Head of caudate nucleus (tissue), 42 donors: Measurements from ENCODE around the gene WDR37.
A peak's percentile ranks its signal among the peaks of the same experiment; 100 is the strongest.
"Not testable (repeated sequence)": the region's sequence is repeated elsewhere in the genome, so short reads cannot be mapped to it uniquely, and the experiment has no call there.

Source experiments
- DNase-seq, 42 donors: peaks; one replicate each; pipeline versions ENCODE4 v3.0.0 to v3.0.0-alpha.2; 2020 to 2021; ENCODE audit warnings: mixed read lengths in 7 of 42
- intact Hi-C: fragments of 100-400 bp; cut with DNase I; formaldehyde crosslinking; loops from one replicate; pipeline ENCODE4 v1.15.0; 2022

Gene WDR37

GRCh38 chr10:1038769-1039168 lies 17.4 kb upstream of the WDR37 start:
- DNase-seq, intact Hi-C loops: not testable (repeated sequence)

- no peak for DNase-seq
- intact Hi-C loops = no loop called here
Observed at GRCh38 chr10:1040133-1040532, 16.1 kb upstream of the WDR37 start.

GRCh38 chr10:1041514-1041913 lies 14.7 kb upstream of the WDR37 start:
- no peak for DNase-seq
- intact Hi-C loops = no loop called here

- intact Hi-C loops = no loop called here
- peak in 7 of 42 donors; percentile 17 to 59 (median 34) for DNase-seq
Observed at GRCh38 chr10:1043532-1043995, 12.6 kb upstream of the WDR37 start.

GRCh38 chr10:1044146-1044545 lies 12.0 kb upstream of the WDR37 start:
- intact Hi-C loops = no loop called here

GRCh38 chr10:1044964-1045363 lies 11.2 kb upstream of the WDR37 start:
- no peak for DNase-seq
- intact Hi-C loops = loop anchor here (5.0 kb wide), 1 partner anchor 113 kb away; the partner anchor contains the start of gene LARP4B

More at GRCh38 chr10:1044146-1044545, 12.0 kb upstream of the WDR37 start:
- no peak for DNase-seq

- intact Hi-C loops = loop anchor here (5.0 kb wide), 1 partner anchor 113 kb away; the partner anchor contains the start of gene LARP4B
- DNase-seq = no peak
Observed at GRCh38 chr10:1045415-1045814, 10.8 kb upstream of the WDR37 start.

- intact Hi-C loops = loop anchor here (5.0 kb wide), 1 partner anchor 116 kb away; the partner anchor contains the start of gene LARP4B
- peak in 12 of 42 donors; percentile 11 to 53 (median 26) for DNase-seq
Observed at GRCh38 chr10:1047937-1048336, 8.2 kb upstream of the WDR37 start.

GRCh38 chr10:1048349-1048731 lies 7.8 kb upstream of the WDR37 start:
- intact Hi-C loops = loop anchor here (5.0 kb wide), 1 partner anchor 116 kb away; the partner anchor contains the start of gene LARP4B
- peak in 28 of 42 donors; percentile 15 to 67 (median 48) for DNase-seq

GRCh38 chr10:1048732-1049424 lies 7.3 kb upstream of the WDR37 start, which contains the start of gene IDI1:
Gene IDI1, minus strand, starts transcription at chr10:1049119. Its CDS starts 116 bp downstream, at chr10:1049003.
- intact Hi-C loops = loop anchor here (5.0 kb wide), 1 partner anchor 117 kb away; the partner anchor contains the start of gene LARP4B

GRCh38 chr10:1049425-1049958 lies 6.7 kb upstream of the WDR37 start:
- peak in 3 of 42 donors; percentile 18 to 57 (median 44) for DNase-seq
- intact Hi-C loops = loop anchor here (5.0 kb wide), 1 partner anchor 117 kb away; the partner anchor contains the start of gene LARP4B

More at GRCh38 chr10:1048732-1049424, 7.3 kb upstream of the WDR37 start, which contains the start of gene IDI1:
- peak; percentile 95 to 99 (median 98) for DNase-seq

GRCh38 chr10:1050145-1050544 lies 6.0 kb upstream of the WDR37 start:
- intact Hi-C loops = no loop called here
- no peak for DNase-seq

GRCh38 chr10:1050554-1050953 lies 5.6 kb upstream of the WDR37 start:
- intact Hi-C loops = no loop called here

GRCh38 chr10:1054684-1055083 lies 1.5 kb upstream of the WDR37 start:
- intact Hi-C loops = no loop called here
- DNase-seq = no peak

More at GRCh38 chr10:1050554-1050953, 5.6 kb upstream of the WDR37 start:
- DNase-seq = no peak

- intact Hi-C loops = no loop called here
- no peak for DNase-seq
Observed at GRCh38 chr10:1057106-1057657, 997 bp downstream of the WDR37 start.

- intact Hi-C loops = no loop called here
- DNase-seq = no peak
Observed at GRCh38 chr10:1058017-1058416, 1.8 kb downstream of the WDR37 start.

GRCh38 chr10:1059902-1060301 lies 3.7 kb downstream of the WDR37 start:
- intact Hi-C loops = no loop called here
- DNase-seq = no peak

- no peak for DNase-seq
- intact Hi-C loops = no loop called here
Observed at GRCh38 chr10:1061930-1062774, 6.0 kb downstream of the WDR37 start.
